ENCODE data around the gene ZMIZ1.

Gene ZMIZ1

DNA sequence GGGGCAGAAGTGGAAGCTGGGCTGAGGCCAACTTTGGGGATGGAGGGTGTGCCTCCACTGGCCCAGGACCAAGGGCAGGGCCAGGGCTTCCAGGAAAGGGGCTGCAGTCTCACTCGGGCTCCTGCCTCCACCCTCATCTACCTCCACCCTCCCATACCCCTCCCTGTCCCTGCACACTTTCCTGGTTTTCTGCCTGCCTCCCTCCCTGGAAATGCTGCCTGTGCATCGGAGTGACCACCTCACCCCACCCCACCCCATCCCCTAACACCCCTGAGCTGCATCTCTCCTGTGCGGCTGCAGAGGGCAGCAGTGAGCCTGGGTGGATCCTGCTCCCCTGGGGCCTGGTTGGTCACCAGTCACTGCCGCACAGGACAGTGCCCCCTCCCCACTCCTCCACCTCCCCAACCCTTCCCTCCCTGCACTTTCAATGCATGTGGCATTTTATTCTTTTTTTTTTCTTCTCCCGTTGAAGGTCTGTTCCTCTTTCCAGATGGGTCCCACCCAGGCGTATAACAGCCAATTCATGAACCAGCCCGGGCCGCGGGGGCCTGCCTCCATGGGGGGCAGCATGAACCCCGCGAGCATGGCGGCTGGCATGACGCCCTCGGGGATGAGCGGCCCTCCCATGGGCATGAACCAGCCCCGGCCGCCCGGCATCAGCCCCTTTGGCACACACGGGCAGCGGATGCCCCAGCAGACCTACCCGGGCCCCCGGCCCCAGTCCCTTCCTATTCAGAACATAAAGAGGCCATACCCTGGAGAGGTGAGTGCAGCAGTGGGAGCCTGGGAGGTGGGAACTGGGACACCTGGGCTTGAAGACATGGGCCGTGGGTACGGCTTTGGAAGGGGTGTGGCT is 224.4 kb downstream of the ZMIZ1 start:
- no peak for DNase-seq (ENCODE audit: extremely low read depth, insufficient read length)
- TF ChIP-seq, protein P1, sequence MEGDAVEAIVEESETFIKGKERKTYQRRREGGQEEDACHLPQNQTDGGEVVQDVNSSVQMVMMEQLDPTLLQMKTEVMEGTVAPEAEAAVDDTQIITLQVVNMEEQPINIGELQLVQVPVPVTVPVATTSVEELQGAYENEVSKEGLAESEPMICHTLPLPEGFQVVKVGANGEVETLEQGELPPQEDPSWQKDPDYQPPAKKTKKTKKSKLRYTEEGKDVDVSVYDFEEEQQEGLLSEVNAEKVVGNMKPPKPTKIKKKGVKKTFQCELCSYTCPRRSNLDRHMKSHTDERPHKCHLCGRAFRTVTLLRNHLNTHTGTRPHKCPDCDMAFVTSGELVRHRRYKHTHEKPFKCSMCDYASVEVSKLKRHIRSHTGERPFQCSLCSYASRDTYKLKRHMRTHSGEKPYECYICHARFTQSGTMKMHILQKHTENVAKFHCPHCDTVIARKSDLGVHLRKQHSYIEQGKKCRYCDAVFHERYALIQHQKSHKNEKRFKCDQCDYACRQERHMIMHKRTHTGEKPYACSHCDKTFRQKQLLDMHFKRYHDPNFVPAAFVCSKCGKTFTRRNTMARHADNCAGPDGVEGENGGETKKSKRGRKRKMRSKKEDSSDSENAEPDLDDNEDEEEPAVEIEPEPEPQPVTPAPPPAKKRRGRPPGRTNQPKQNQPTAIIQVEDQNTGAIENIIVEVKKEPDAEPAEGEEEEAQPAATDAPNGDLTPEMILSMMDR (IDR thresholded peaks at IDR 0.05; ENCODE audit: insufficient read depth, low read length, poor library complexity, severe bottlenecking), result peak; percentile 77
- Histone ChIP-seq H3K4me3 (replicated peaks; ENCODE audit: low read depth, low read length) (no peak overlapping the region), H3K36me3 (ENCODE audit: control insufficient read depth, insufficient read depth, low read length) (peaks cover 57% of the 10 kb centered on the region), H3K27me3 (replicated peaks; ENCODE audit: control insufficient read depth, insufficient read depth, low read length) (no peaks in the 10 kb centered on the region)

DNA sequence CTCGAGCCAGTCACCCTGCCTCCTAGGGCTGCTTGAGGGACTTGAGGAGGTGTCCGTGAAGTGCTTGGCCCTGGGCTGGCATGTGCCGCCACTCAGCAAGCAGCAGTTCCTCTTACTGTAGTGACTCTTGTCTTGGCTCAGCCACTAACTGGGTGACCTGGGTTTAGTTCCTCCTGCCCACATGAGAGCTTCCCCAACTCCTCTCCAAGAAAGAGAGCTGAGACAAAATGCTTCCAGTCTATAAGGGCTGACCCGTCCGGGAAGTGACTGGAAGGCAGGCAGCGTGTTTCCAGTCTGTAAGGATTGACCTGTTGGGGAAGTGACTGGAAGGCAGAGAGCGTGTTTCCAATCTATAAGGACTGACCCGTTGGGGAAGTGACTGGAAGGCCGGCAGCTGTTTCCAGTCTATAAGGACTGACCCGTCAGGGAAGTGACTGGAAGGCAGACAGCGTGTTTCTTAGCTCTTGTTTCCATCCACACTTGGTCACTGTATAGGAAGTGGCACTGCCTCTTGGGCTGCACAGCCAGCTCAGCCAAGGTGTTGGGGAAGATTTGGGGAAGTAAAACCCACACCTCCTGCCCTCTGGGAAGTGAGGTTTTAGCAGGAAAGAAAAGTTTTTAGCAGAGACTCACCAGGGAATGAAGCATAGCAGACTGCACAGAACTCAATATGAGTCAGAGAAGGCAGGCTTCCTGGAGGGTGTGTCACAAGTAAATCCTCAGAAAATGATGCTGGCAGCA is 225.2 kb downstream of the ZMIZ1 start:
- Histone ChIP-seq H3K36me3 (ENCODE audit: control insufficient read depth, insufficient read depth, low read length) (peaks cover 58% of the 10 kb centered on the region), H3K4me3 (replicated peaks; ENCODE audit: low read depth, low read length) (no peak overlapping the region), H3K27me3 (replicated peaks; ENCODE audit: control insufficient read depth, insufficient read depth, low read length) (no peaks in the 10 kb centered on the region)
- DNase-seq (ENCODE audit: extremely low read depth, insufficient read length), result no peak
- TF ChIP-seq, protein P1 (IDR thresholded peaks at IDR 0.05; ENCODE audit: insufficient read depth, low read length, poor library complexity, severe bottlenecking), result no peak

DNA sequence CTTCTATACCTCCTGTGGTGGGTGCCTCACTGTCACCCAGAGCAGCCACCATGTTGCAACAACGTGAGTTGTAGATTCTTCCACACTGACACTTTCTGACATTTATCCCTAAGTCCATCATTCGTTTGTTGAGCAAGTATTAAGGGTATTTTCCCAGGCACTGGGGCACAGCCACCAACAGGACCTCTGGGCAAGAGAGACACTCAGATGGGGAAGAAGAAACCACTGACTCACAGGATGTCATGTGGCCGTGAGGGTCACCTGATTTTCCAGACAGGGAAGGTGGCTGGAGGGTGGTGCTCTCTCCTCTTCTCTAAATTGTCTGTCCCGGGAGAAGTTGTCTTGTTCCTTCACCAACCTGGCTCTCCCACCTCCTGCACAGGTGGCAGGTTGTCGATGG is 226.8 kb downstream of the ZMIZ1 start:
- Histone ChIP-seq H3K36me3 (ENCODE audit: control insufficient read depth, insufficient read depth, low read length) (peaks cover 61% of the 10 kb centered on the region), H3K27me3 (replicated peaks; ENCODE audit: control insufficient read depth, insufficient read depth, low read length) (no peaks in the 10 kb centered on the region), H3K4me3 (replicated peaks; ENCODE audit: low read depth, low read length) (no peak overlapping the region)
- no peak for DNase-seq (ENCODE audit: extremely low read depth, insufficient read length)
- TF ChIP-seq, protein P1 (IDR thresholded peaks at IDR 0.05; ENCODE audit: insufficient read depth, low read length, poor library complexity, severe bottlenecking), result no peak

DNA sequence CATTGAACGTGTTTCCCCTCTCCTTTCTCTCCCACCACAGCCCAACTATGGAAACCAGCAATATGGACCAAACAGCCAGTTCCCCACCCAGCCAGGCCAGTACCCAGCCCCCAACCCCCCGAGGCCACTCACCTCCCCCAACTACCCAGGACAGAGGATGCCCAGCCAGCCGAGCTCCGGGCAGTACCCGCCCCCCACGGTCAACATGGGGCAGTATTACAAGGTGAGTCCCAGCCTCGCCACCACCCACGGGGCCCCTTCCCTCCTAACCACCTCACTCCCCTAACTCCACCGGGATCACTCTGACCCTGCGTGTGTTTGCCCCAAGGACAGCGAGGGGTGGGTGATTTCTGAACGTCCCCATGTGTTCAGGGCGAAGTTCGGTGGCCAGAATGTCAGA is 227.7 kb downstream of the ZMIZ1 start:
- DNase-seq (ENCODE audit: extremely low read depth, insufficient read length), result no peak
- Histone ChIP-seq H3K36me3 (ENCODE audit: control insufficient read depth, insufficient read depth, low read length) (peaks cover 65% of the 10 kb centered on the region), H3K4me3 (replicated peaks; ENCODE audit: low read depth, low read length) (no peak overlapping the region), H3K27me3 (replicated peaks; ENCODE audit: control insufficient read depth, insufficient read depth, low read length) (no peaks in the 10 kb centered on the region)
- TF ChIP-seq, protein P1 (IDR thresholded peaks at IDR 0.05; ENCODE audit: insufficient read depth, low read length, poor library complexity, severe bottlenecking), result no peak

DNA sequence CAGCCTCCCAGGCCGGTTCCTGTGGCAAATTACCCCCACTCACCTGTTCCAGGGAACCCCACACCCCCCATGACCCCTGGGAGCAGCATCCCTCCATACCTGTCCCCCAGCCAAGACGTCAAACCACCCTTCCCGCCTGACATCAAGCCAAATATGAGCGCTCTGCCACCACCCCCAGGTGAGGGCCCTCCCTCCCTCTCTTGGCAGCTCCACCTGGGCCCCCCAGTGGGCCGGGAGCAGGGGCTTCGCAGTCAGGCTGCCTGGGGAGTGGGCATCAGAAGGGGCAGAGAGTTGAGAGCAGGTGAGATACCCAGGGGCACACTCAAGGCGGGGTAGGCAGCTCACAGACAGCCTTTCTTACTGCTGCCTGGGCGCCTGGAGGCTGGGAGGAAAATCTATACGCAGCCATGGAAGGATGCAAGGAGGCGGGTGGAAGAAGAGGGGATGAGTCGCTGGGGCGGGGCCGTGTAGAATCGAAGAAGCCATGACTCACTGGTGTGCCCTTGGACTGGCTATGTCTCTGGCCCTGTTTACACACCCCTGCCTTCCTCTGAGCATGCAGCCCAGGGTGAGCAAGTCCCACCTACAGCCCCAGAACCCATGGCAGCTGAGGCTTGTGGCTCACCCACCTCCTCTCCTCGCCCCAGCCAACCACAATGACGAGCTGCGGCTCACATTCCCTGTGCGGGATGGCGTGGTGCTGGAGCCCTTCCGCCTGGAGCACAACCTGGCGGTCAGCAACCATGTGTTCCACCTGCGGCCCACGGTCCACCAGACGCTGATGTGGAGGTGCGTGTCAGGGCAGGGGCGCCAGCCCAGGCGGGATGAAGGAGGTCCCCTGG is 229.9 kb downstream of the ZMIZ1 start:
- peaks cover 65% of the 10 kb centered on the region for H3K36me3 ChIP-seq (ENCODE audit: control insufficient read depth, insufficient read depth, low read length)
- DNase-seq (ENCODE audit: extremely low read depth, insufficient read length), result no peak
- no peak overlapping the region for H3K4me3 ChIP-seq (replicated peaks; ENCODE audit: low read depth, low read length)
- no peaks in the 10 kb centered on the region for H3K27me3 ChIP-seq (replicated peaks; ENCODE audit: control insufficient read depth, insufficient read depth, low read length)
- TF ChIP-seq, protein P1 (IDR thresholded peaks at IDR 0.05; ENCODE audit: insufficient read depth, low read length, poor library complexity, severe bottlenecking), result no peak
